Dedifferentiated amniotic fluid mesenchymal stem cell (primary cell): Measurements from ENCODE around the gene SHISAL1.
"Not testable (repeated sequence)": the region's sequence is repeated elsewhere in the genome, so short reads cannot be mapped to it uniquely, and the experiment has no call there.

Source experiments
- DNase-seq: peaks from one replicate; pipeline ENCODE4 v3.0.0-alpha.2; 2016; ENCODE audit errors: extremely low spot score

SHISAL1 gene

DNA sequence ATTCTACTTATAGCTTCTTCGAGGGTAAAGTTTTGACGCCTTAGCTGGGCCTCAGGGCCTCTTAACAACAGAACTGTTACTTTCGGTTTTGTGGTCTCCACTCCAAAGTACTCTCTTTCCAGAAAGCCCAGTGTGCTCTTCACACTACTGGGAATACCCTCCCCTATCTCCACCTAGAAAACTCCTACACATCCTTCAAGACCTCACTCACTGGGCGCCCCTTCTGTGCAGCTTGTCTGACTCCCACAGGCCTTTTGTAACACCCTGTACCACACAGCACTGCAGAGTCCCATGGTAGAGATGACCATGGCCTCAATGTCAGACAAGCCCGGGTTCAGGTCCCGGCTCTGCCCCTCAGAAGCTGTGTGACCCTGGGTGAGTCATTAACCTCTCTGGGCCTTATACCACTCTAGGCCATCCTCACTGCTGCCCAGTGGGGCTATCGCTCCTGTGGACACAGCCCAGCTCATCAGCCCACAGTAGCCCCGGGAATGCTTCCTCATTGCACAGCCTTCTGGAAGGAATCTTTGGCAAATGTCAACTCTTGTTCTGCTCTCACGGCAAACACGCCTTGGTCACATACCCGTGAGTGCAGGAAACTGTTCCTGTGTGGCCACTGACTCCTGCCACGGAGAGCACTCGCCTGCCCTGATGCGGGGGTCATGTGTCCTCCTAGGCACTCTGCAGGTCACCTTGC is 51.4 kb downstream of the SHISAL1 start:
- DNase-seq, result no peak

DNA sequence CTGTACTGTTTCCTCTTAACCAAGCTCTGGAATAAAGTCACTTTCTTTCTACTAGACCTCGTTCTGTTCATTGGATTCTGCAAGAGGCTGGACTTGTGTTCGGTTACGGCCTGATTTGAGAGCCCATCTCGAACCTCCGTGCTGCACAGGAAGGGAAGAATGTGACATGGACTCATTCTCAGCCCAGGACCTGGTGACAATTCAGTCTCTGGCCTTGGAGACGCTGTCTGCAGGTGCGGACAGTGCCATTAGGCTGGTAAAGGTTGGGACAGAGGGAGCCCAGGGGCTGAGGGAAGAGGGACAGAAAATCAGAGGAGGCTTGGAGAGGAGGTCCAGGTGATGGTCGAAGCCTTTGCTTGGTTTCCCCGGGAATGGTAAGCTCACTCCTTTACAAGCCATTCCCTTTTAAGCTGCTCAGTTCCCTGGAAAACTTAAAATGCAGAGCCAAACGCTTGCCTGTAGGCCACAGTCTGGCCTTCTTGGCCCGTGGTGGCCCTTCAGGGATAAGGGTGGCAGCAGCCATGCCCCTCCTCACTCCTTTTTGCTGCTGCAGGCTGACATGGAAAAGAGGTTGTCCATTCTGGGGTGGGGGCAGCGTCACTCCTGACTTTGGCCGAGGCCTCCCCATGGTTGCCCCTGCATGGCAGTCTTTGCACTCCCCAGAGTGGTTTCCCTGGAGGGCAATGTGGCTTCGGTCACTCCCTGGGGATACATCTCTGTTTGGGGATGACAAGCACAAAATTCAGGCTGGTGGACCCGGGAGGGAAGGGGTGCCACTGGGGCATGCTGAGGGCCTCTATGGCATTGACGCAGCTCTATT is 52.3 kb downstream of the SHISAL1 start:
- DNase-seq, result no peak

DNA sequence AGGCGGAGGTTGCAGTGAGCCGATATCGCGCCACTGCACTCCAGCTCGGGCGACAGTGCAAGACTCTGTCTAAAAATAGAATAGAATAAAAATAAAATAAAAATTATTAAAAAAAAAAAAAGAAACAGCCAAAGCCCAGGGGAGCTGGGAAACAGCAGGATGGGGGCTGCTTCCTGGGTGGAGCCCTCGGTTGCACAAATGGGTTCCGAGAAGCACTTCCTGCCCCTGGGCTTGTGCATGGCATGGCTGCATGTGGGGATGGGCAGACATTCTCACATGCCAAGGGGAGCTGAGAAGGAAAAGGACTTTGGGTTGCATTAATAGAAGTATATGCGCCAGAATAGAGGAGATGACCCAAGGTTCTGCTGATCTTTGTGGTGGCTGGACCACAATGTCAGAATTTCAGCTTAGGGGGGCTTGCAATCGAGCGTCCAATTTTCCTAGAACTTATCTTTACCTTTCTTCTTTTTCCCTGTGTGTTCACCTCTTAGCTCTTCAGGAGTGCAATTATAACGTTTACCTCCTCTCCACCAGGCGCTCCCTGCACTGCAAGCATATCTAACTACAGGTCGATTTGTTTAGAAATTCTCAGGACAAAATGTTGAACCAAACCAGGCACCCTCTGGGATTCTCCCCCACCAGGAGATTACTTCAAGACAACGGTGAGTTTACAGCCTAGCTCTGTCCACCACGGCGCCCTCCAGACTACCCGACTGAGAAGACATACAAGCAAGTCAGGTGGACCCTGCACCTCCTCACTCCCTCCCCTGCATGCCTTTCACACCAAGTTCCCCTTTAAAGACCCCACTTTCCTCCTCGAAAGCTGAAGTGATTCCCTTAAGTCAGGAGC is 53.2 kb downstream of the SHISAL1 start:
- no peak for DNase-seq

DNA sequence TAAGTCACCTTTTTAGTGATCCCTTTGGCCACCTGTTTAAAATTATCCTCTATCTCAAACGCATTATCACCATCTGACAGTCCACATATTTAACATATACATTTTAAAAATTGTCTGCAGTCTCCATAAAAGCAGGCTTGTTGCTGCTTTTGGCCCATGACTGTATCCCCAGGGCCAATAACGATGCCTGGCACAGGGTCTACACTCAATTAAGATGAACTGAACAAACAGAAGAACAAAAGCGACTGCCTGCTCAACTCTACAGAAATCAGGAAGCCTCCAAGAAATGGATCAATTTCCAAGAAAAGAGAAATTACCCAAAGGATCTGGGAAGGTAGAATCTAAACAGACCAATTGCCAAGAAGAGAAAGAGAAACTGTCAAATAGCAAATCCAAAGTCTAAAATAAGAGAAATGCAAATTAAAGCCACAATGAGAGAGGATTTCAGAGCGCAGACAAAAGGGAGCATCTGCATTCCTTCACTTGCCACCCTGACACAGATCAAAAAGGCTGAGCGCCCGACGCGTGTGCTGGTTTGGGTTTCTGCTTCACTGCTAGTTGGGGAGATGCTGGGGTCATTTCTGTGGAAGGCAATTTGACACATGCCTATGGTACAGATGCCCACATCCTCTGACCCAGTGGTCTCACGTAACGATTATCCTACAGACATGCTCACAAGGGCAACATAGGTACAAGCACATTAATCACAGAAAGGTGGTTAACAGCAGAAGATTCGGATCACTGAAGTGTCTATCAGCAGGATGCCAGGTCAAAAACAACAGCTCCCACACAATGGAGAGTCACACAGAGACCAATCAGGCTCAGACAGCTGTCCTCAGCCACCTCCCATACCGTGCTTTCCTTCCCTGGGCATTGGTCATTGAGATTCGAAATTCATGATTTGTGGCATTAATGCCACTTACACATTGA is 55.9 kb downstream of the SHISAL1 start:
- DNase-seq, result no peak

DNA sequence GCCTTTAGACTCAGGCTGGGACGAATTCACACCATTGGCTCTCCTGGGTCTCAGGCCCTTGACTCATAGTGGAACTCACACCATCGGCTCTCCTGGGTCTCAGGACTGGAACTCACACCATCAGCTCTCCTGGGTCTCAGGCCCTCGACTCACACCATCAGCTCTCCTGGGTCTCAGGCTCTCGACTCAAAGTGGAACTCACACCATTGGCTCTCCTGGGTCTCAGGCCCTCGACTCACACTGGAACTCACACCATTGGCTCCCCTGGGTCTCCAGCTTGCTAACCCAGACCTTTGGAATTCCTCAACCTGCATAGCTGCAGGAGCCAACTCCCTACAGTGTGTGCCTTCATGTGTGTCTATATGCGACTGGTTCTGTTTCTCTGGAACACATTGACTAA is 56.7 kb downstream of the SHISAL1 start:
- no peak for DNase-seq

DNA sequence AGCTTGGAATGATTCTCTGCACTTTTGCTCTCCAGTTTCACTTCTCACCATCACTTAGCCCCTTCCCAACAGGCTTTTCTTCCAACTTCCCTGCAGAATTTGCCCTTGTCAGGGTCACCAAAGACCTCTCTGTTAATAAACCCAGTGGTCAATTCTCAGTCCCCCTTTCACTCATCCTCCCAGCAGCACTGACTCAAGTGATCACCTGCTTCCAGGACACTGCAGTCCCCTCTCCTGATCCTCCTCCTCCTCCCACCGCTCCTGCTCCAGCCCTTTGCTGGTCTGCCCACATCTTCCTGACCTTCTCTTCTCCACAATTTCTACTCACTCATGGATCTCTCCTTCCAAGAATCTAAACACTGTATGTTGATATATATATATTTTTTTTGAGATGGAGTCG is 57.9 kb downstream of the SHISAL1 start:
- no peak for DNase-seq

DNA sequence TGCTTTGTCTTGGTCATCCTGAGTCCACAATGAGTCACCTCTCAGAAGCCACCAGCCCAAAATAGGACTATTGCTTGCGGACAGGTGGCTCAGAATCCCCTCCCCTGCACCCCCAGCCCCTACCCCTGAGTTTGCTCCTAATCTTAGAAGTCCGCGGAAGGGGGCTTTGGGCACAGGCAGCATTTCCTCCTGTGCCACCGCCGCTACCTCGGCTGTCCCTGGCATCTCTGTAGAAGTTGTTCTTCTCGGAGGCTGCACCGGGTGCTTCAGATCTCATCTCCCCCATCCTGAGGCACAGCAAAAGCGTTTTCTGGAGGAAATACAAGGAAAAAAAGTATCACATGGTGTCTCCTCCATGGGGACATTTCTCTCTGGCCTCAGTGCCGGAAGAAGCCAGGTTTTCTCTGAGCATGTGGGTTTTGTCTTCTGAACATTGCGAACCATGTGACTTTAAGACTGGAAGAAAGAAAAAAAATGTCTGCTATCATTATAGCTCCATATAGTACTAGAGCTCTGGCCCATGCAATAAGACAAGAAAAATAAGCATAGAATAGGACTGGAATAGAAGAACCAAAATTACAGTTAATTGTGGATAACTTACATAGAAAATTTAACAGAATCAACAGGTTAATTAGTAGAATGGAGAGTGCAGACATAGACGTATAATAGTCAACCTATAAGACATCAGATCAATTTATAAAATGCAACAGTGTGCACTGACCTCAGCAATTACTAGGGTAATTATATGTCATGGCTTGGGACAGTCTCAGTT is 63.2 kb downstream of the SHISAL1 start:
- DNase-seq, result no peak

DNA sequence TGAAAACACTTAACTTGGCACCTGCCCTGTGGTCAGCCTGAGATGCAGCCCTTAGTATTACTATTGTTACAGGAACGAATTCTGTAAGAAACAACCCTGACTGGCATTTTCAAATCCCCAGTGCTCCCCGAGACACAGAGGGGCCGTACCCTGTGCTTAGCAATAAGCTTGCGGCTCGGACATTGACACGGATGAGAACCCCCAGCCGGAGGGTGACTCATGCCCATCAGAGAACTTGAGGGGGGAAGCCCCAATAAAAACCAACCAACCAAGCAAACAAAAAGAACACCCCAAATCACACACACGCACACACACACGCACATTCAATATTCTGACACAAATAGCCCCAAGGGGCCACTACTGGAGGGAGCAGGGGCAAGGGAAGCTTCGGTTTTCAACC is 63.8 kb downstream of the SHISAL1 start:
- no peak for DNase-seq

DNA sequence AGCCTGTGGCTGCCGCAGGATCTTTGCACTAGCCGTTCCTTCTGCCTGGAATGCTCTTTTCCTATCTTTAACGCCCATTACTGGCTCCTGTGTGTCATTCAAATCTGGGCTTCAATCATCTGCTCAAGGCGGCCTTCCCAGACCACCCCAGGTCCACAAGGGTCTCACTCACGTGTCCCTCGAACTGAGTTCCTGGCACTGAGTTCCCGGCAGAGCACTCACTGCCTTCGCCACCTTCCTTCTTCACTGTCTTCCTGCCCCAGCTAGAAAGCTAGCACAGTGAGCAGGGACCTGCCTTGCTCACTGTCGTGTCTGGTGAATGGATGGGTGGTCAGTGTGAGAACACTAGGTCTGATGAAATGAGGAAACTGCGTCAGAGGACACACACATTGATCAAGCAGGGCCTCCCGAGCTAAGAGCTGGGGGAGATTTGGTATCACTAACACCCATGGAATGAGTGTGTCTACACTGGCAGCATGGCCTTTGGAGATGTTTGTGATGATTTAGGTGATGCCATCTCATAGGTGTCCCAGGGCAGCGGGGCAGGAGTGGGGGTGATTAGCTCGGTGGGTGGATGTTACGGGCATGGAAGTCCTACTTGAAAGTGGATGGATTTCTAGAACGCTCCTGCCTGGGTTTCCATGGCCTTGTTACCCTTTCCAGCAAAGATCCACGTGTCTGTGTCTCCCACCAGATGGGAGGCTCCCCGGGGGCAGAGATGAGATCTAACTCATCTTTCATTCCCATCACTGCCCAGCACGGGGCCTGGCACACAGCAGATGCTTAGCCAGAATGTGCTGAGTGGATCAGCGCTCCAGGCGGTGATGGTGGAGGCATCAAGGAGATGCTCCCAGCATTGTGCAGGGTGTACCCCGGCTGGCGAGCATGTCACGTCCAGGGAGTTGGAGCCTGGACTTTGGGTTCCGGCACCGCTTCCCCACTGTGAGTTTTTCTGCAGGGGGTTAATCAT is 64.5 kb downstream of the SHISAL1 start:
- no peak for DNase-seq

DNA sequence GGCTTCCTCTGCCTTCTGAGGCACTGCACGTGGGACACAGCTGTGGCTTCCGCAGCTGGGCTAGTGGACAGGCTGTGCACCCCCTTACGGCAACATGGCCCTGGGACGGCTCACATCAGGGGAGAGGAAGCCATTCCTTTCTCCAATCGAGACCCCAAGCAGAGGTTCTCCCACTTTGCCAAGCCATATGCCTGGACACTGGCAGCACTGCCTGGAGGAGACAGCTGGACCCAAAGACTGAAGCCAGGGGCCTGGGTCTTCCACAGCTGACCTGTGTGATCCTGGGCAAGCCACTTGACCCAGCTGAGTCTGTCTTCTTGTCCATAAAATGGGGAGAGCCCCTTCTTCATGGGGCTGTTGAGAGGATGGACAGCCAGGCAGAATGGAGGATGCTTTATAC is 65.4 kb downstream of the SHISAL1 start:
- no peak for DNase-seq

DNA sequence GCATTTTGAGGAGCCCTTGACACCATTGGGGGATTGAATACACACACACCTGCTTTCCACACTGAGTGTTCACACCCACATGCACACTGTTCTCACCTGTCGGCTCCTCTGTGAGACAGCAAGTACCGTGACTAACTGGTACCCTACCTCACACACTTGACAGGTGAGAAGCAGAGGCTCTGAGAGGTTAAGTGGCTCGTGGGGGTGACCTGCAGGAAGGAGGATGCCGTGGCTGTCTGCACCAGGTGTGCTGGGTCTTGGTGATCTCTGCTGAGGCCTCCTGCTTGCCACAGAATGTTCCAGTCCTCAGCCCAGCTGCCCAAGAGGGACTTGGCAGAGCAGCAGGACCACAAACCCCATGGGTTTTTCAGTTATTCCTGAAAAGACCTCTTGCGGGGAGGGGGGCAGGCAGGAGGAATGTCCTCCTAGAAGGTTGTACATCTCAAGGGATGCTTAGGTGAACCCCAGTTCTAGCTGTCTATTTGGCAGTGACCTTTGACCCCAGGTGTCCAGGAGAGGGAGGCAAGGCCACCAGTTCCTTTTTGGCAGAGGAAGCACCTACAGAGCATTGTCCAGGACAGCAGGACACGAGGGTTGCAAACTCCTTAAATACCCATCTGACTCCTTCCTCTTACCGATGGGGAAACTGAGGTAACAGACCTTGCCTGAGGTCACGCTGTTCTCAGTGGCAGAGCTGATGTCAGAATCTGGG is 66.0 kb downstream of the SHISAL1 start:
- DNase-seq, result no peak

DNA sequence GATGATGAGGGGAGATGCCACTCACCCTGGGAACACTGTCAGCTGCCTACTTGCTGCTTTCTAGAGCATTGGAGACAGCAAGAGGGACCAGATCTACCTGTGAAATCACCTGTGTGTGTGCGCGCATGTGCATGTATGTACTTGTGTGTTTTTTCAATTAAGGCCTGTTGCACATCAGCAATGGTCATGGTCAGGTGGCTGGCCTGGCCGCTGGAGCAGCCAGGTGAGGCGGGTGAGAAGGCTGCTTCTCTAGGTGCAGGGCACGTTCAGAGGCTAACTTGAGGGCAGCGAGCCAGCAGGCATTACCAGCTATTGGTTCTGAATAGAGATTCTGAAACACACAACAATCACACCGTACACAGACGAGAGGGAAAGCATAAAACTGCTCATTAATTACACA is 66.9 kb downstream of the SHISAL1 start:
- no peak for DNase-seq

DNA sequence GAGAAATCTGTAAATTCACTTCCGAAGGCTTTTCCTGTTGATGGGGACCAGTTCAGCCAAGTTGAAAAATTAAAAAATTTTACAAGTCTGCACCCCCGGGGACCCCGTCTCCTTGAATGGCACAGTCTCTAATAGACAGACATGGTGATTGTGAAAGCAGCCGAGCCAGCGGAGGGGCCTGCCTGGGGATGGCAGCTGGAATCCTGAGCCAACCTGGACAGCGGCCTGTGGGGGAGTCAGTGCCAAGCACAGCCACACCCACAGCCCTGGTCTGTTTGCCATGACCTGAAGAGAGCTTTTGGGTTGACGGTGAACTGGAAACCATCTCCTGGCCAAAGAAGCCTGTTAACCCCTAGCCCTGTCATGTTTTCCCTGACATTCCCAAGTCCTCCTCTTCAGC is 67.3 kb downstream of the SHISAL1 start:
- no peak for DNase-seq

DNA sequence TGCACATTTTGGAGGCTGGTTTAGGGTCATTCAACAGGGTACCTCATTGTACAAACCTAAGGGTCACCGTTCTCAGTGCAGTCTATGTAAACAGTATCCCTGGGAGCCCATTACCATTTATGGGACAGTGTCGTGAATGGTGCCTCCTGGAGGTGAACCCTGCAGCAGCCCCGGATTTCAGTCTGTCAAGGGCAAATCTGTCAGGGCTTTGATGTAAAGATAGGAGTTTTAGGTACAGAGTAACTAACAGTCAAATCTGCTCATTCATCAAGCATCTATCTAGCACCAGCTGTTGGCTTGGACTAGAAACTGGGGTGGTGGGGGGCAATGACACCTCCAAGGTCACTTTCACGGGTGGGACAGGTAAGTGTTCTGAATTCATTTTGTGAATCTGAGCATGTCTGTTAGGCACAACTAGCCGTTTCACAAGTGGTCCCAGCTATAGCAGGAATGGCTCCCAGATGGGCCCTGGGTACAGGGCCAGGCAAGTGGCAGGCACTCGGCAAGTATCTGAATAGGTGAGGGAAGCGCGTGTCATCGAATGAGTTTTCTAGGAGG is 68.4 kb downstream of the SHISAL1 start:
- DNase-seq, result no peak

DNA sequence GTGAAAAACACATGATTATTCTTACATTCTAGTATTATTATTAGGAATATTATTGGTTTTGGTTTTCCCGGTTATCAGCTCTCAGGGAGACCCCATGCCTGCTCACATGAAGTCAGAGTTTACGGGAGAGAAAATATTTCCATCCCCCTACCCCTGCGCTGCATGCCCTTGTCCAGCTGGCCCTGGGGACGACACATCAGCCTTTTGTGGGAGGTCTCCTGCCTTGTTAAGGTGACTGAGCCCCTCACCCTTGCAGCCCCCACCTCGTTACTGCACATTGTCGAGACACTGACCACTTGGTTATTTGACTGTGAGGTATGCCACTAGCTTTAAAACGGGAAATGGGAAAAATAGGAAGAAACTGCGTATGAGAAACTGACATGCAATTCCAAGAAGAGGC is 69.0 kb downstream of the SHISAL1 start:
- DNase-seq, result no peak

DNA sequence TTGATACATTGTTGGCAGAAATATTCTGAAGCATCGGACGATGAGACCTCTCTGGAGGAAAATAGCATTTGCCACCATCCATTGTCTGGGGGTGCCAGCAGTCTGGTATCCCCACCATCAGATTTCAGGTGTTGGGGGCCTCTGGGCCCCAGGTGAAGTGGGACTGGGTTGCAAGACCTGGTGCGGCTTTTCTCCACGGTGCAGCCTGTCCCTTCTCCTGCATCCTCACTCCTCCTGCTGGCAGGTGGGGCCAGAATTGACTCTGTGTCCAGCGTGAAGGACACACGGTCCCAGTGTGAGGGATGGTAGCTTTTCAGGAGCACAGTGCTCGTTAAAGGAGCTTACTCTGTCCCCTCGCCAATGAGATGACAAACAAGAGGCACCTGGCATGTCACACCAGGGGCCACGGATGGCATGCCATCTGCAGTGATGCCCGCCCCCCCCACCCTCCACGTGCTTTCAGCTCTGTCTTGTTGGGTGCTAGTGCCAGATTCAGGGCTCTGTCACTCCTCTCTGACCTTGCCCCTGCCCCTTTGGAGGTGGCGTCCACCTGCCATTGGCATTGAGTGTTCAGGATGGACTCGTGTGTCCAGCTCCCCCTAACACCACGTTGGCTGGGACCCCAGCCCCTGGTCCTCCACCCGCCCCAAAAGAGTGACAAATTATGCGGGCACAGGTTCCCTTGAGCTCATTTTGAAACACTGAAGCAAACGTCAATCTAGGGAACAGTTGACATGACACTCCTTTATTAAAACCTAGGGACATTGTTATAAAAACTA is 69.6 kb downstream of the SHISAL1 start:
- no peak for DNase-seq

DNA sequence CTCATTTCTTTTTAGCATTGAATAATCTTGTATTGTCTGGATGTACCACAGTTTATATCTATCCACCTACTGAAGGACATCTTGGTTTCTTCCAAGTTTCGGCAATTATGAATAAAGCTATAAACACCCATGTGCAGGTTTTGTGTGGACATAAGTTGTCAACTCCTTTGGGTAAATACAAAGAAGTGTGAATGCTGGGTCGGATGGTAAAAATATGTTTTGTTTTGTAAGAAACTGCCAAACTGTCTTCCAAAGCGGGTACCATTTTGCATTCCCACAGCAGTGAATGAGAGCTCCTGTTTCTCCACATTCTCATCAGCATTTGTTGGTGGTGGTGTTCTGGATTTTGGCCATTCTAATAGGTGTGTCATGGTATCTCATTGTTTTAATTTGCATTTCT is 71.6 kb downstream of the SHISAL1 start:
- DNase-seq, result not testable (repeated sequence)

DNA sequence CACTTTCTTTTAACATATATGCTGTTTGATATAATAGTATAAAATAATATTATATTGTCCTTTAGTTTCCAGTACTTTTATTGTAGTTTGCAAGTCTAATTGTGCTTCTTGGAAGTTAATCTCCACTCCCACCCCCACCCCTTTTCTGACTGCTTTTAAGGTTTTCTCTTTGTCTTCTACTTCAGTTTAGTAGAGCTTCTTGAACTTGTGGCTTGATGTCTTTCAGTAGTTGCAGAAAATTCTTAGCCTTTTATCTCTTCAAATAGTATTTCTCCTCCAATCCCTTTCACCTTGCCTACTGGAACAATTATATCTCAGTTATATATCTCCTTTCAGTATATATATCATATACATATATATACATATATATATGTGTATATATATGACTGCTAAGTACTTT is 75.5 kb downstream of the SHISAL1 start:
- no peak for DNase-seq
